Activated CD4-positive, alpha-beta T cell treated with anti-CD3 and anti-CD28 coated beads for 24 hours (primary cell): ENCODE data around the gene ROGDI.

Source experiments
- DNase-seq, 2 donors: peaks; one replicate each; pipeline ENCODE4 v3.0.0-alpha.2; 2020; ENCODE audit warnings: low read depth in 2 of 2

Gene ROGDI

GRCh38 chr16:4801962-4802658, at the start of gene ROGDI:
ROGDI (minus strand) TSS chr16:4802633; CDS start chr16:4802571, 62 bp downstream.
- peak; percentile 54 to 64 for DNase-seq

GRCh38 chr16:4850211-4850610, 47.8 kb upstream of the ROGDI start:
- DNase-seq: no peak

- peak in 1 of 2 donors; percentile 3 for DNase-seq
Measured at GRCh38 chr16:4847774-4848587, 45.5 kb upstream of the ROGDI start.

- peak; percentile 99 to 100 for DNase-seq
Measured at GRCh38 chr16:4846901-4847773, 44.7 kb upstream of the ROGDI start, which contains the start of the genes GLYR1 and UBN1. GLYR1 (minus strand) TSS chr16:4847288; CDS start chr16:4847265, 23 bp downstream. UBN1 (plus strand) TSS chr16:4847481; CDS start chr16:4852918, 5,437 bp downstream.

- DNase-seq: no peak
Measured at GRCh38 chr16:4846503-4846900, 44.1 kb upstream of the ROGDI start.

GRCh38 chr16:4840984-4841383, 38.6 kb upstream of the ROGDI start:
- no peak for DNase-seq

- DNase-seq: no peak
Measured at GRCh38 chr16:4839942-4840341, 37.5 kb upstream of the ROGDI start.

- DNase-seq: no peak
Measured at GRCh38 chr16:4837733-4838501, 35.5 kb upstream of the ROGDI start.

- no peak for DNase-seq
Measured at GRCh38 chr16:4836727-4837126, 34.3 kb upstream of the ROGDI start.

GRCh38 chr16:4833584-4833983, 31.2 kb upstream of the ROGDI start:
- DNase-seq: no peak

GRCh38 chr16:4832698-4833343, 30.4 kb upstream of the ROGDI start:
- DNase-seq: no peak

- no peak for DNase-seq
Measured at GRCh38 chr16:4831616-4832015, 29.2 kb upstream of the ROGDI start.

- DNase-seq: no peak
Measured at GRCh38 chr16:4830408-4830807, 28.0 kb upstream of the ROGDI start.

- no peak for DNase-seq
Measured at GRCh38 chr16:4828567-4829321, 26.3 kb upstream of the ROGDI start.

GRCh38 chr16:4826980-4827379, 24.5 kb upstream of the ROGDI start:
- DNase-seq: no peak

- no peak for DNase-seq
Measured at GRCh38 chr16:4826526-4826925, 24.1 kb upstream of the ROGDI start.

- DNase-seq: no peak
Measured at GRCh38 chr16:4825196-4825595, 22.8 kb upstream of the ROGDI start.

GRCh38 chr16:4820652-4821051, 18.2 kb upstream of the ROGDI start:
- no peak for DNase-seq

- no peak for DNase-seq
Measured at GRCh38 chr16:4814542-4815173, 12.2 kb upstream of the ROGDI start.
